OCI-LY1 (cell line): ENCODE measurements around the gene NEMP1.

ENCODE experiments used
- EZH2 ChIP-seq: fragments of 200-600 bp; sonication (generic), shearing (Covaris generic); IDR thresholded peaks from 2 replicates; pipeline ENCODE4 v1.8.0; 2017; ENCODE audit warnings: borderline replicate concordance, mixed run types, mild to moderate bottlenecking, antibody characterized with exemption, low read length, moderate library complexity, mixed read lengths
- TF ChIP-seq, protein P1 (sequence below): fragments of 200-600 bp; sonication (generic), shearing (Covaris generic); IDR thresholded peaks from 2 replicates; pipeline ENCODE4 v1.5.1; 2017; ENCODE audit warnings: mild to moderate bottlenecking, antibody characterized with exemption, low read length, moderate library complexity, mixed read lengths

DNA sequence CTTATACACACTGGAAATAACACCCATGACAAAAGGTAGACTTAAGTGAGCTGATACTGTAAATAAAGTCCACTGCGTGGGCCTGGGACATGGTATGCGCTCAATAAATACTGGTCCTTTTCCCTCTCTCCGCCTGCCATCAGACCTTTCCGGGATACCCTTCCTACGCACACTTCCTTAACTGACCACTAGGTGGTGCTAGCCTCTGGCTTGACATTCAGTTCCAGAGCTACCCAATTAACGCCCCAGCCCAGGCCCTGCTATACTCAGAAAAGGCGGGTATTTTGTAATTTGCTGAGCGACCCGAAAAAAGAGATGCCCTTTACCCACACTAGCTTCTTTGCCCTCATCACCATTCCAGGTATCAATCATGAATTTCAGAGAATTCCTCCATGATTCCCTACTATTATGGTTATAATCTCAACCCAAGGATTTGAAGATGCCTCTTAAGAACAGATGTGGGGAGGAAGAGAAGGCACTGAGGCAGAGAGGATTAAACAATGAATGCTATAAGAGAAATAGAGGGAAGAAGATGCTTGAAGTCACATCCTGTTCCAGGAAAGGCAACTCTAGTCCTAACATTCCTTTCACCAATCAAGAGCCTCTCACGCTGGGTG, 45.8 kb upstream of the NEMP1 start:
- TF ChIP-seq, protein P1, sequence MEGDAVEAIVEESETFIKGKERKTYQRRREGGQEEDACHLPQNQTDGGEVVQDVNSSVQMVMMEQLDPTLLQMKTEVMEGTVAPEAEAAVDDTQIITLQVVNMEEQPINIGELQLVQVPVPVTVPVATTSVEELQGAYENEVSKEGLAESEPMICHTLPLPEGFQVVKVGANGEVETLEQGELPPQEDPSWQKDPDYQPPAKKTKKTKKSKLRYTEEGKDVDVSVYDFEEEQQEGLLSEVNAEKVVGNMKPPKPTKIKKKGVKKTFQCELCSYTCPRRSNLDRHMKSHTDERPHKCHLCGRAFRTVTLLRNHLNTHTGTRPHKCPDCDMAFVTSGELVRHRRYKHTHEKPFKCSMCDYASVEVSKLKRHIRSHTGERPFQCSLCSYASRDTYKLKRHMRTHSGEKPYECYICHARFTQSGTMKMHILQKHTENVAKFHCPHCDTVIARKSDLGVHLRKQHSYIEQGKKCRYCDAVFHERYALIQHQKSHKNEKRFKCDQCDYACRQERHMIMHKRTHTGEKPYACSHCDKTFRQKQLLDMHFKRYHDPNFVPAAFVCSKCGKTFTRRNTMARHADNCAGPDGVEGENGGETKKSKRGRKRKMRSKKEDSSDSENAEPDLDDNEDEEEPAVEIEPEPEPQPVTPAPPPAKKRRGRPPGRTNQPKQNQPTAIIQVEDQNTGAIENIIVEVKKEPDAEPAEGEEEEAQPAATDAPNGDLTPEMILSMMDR: peak; percentile 84
- TF ChIP-seq EZH2: no peak
